Suprapubic skin (tissue), 4 donors: ENCODE data around the gene SERPINB11. TPM values are rescaled to one million over a fixed set of nuclear protein-coding genes. Genes with fewer than 3 reads are reported as not detected.
"Not testable (repeated sequence)": the region's sequence is repeated elsewhere in the genome, so short reads cannot be mapped to it uniquely, and the experiment has no call there.

ENCODE experiments used
- DNase-seq, 2 donors: peaks; one replicate each; pipeline ENCODE4 v3.0.0-alpha.2; 2019; ENCODE audit warnings: low spot score in 2 of 2
- H3K27ac ChIP-seq: fragments of 200-600 bp; sonication (generic); one replicate; pipeline ENCODE4 v1.5.1; 2019
- H3K27me3 ChIP-seq: fragments of 200-600 bp; sonication (generic); one replicate; pipeline ENCODE4 v1.5.1; 2019
- H3K36me3 ChIP-seq: fragments of 200-600 bp; sonication (generic); one replicate; pipeline ENCODE4 v1.5.1; 2019
- H3K4me1 ChIP-seq: fragments of 200-600 bp; sonication (generic); one replicate; pipeline ENCODE4 v1.5.1; 2019
- H3K4me3 ChIP-seq: fragments of 200-600 bp; sonication (generic); one replicate; pipeline ENCODE4 v1.5.1; 2019; ENCODE audit warnings: mild to moderate bottlenecking
- H3K9me3 ChIP-seq: fragments of 200-600 bp; sonication (generic); one replicate; pipeline ENCODE4 v1.5.1; 2019
- CTCF ChIP-seq, 2 donors: fragments of 200-600 bp in 1 of 2; fragments of 450-650 bp in 1 of 2; sonication (generic) in 1 of 2; IDR thresholded peaks; one replicate each; pipeline ENCODE4 v1.5.1; 2016 to 2019; ENCODE audit warnings: antibody characterized with exemption in 2 of 2, mild to moderate bottlenecking in 1 of 2, moderate library complexity in 1 of 2
- EP300 ChIP-seq: sonication (generic); formaldehyde crosslinking; IDR thresholded peaks from one replicate; pipeline ENCODE4 v1.6.1; 2017; ENCODE audit warnings: antibody characterized with exemption
- POLR2A ChIP-seq, 2 donors: fragments of 450-650 bp; IDR thresholded peaks; one replicate each; pipeline ENCODE4 v1.6.1; 2017; ENCODE audit warnings: antibody characterized with exemption in 2 of 2, mild to moderate bottlenecking in 2 of 2, moderate library complexity in 2 of 2
- POLR2AphosphoS5 ChIP-seq, 3 donors: sonication (generic); formaldehyde crosslinking; IDR thresholded peaks; one replicate each; pipeline ENCODE4 v1.6.1; 2017; ENCODE audit warnings: antibody characterized with exemption in 3 of 3
- WGBS: methylation state at CpG from one replicate; pipeline ENCODE4 v1.1.5; 2018; 5-methylcytosine and 5-hydroxymethylcytosine counted together
- total RNA-seq, 4 donors: library from RNA; depleted of rRNA; stranded (reverse); fragments of >200 nt; gene quantifications; one replicate each; pipeline ENCODE4 v1.1.0, GENCODE V29; 2016

SERPINB11 gene
- total RNA-seq, 4 donors from 2014 or later, result 0.45 TPM; not detected in 3

DNA sequence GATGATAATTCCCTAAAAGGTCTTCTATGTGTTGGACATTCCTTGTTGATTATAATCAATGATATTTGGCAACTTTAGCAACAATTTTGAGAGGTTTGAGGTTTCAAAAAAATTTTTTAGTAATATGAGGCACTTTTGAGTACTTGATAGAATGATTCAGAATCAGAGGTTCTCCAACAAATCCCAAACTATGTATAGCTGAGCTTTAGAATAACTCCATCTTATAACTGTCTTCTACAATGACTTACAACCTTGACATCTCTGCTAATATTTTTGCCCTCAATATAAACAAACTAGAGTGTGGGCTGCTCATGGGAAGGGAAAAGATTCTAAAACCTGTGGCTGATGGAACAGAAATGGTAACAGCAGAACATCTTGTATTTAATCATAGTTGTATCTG is 50.9 kb downstream of the SERPINB11 start:
- TF ChIP-seq EP300 (no peak), CTCF (IDR thresholded peaks at IDR 0.05) (no peak), POLR2A (IDR thresholded peaks at IDR 0.05) (no peak), POLR2AphosphoS5 (IDR thresholded peaks at IDR 0.05) (no peak)

GRCh38 chr18:63757541-63757940 is 54.8 kb downstream of the SERPINB11 start:
- no peaks in the 10 kb centered on the region for H3K27me3 ChIP-seq
- TF ChIP-seq POLR2AphosphoS5 (IDR thresholded peaks at IDR 0.05) (no peak), CTCF (IDR thresholded peaks at IDR 0.05) (no peak), EP300 (no peak), POLR2A (IDR thresholded peaks at IDR 0.05) (no peak)

More for the DNA sequence above, 50.9 kb downstream of the SERPINB11 start:
- no peaks in the 10 kb centered on the region for H3K36me3 ChIP-seq
- no peak for DNase-seq
- H3K4me1 ChIP-seq, result no peaks in the 10 kb centered on the region
- no peaks in the 10 kb centered on the region for H3K27me3 ChIP-seq
- H3K9me3 ChIP-seq, result no peaks in the 10 kb centered on the region
- H3K4me3 ChIP-seq, result no peak overlapping the region
- H3K27ac ChIP-seq, result no peak overlapping the region

GRCh38 chr18:63758615-63759240 is 56.0 kb downstream of the SERPINB11 start:
- WGBS, result 67% methylated on average over 3 of the region's 3 CpGs
- TF ChIP-seq CTCF (IDR thresholded peaks at IDR 0.05) (no peak), EP300 (no peak), POLR2A (IDR thresholded peaks at IDR 0.05) (no peak), POLR2AphosphoS5 (IDR thresholded peaks at IDR 0.05) (no peak)
- Histone ChIP-seq H3K4me3 (no peak overlapping the region), H3K9me3 (peaks cover 9% of the 10 kb centered on the region), H3K36me3 (no peaks in the 10 kb centered on the region), H3K27ac (no peak overlapping the region), H3K27me3 (no peaks in the 10 kb centered on the region), H3K4me1 (no peaks in the 10 kb centered on the region)
- DNase-seq, result no peak

More at GRCh38 chr18:63757541-63757940, 54.8 kb downstream of the SERPINB11 start:
- Histone ChIP-seq H3K4me3 (no peak overlapping the region), H3K9me3 (peaks cover 9% of the 10 kb centered on the region), H3K27ac (no peak overlapping the region), H3K4me1 (no peaks in the 10 kb centered on the region), H3K36me3 (no peaks in the 10 kb centered on the region)
- DNase-seq, result no peak

DNA sequence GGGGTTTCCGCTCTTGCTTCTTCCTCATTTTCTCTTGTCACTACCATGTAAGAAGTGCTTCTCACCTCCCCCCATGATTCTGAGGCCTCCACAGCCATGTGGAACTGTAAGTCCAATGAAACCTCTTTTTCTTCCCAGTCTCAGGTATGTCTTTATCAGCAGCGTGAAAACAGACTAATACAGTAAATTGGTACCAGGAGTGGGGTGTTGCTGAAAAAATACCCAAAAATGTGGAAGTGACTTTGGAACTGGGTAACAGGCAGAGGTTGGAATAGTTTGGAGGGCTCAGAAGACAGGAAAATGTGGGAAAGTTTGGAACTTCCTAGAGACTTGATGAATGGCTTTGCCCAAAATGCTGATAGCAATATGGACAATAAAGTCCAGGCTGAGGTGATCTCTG is 57.0 kb downstream of the SERPINB11 start:
- not testable (repeated sequence) for H3K36me3 ChIP-seq, H3K4me3 ChIP-seq, H3K4me1 ChIP-seq, DNase-seq, H3K27ac ChIP-seq, H3K27me3 ChIP-seq, H3K9me3 ChIP-seq
- 91% methylated on average over 2 of the region's 2 CpGs for WGBS

GRCh38 chr18:63762518-63762917 is 59.8 kb downstream of the SERPINB11 start:
- no peak for DNase-seq
- Histone ChIP-seq H3K27ac (no peak overlapping the region), H3K4me3 (no peak overlapping the region), H3K36me3 (no peaks in the 10 kb centered on the region), H3K27me3 (no peaks in the 10 kb centered on the region), H3K9me3 (peaks cover 9% of the 10 kb centered on the region), H3K4me1 (no peaks in the 10 kb centered on the region)
- WGBS, result 46% methylated on average over 1 of the region's 1 CpG
- TF ChIP-seq EP300, result no peak
- no peak for TF ChIP-seq POLR2AphosphoS5 (IDR thresholded peaks at IDR 0.05)
- no peak for TF ChIP-seq CTCF (IDR thresholded peaks at IDR 0.05)
- no peak for TF ChIP-seq POLR2A (IDR thresholded peaks at IDR 0.05)
